Testis (tissue), 2 donors: ENCODE data around the gene MRO.
"Not testable (repeated sequence)": the region's sequence is repeated elsewhere in the genome, so short reads cannot be mapped to it uniquely, and the experiment has no call there.

Experiments used
- POLR2A ChIP-seq: fragments of 450-650 bp; IDR thresholded peaks from one replicate; pipeline ENCODE4 v1.6.1; 2017; ENCODE audit warnings: antibody characterized with exemption, mild to moderate bottlenecking, moderate library complexity
- TF ChIP-seq, protein P1 (sequence below), 3 experiments: fragments of 450-650 bp in 2 of 3; fragments of 200-600 bp in 1 of 3; sonication (generic) in 1 of 3; IDR thresholded peaks; one replicate each; pipeline ENCODE4 v1.5.1; 2016 to 2019; ENCODE audit warnings: antibody characterized with exemption in 3 of 3, mild to moderate bottlenecking in 2 of 3, moderate library complexity in 1 of 3

DNA sequence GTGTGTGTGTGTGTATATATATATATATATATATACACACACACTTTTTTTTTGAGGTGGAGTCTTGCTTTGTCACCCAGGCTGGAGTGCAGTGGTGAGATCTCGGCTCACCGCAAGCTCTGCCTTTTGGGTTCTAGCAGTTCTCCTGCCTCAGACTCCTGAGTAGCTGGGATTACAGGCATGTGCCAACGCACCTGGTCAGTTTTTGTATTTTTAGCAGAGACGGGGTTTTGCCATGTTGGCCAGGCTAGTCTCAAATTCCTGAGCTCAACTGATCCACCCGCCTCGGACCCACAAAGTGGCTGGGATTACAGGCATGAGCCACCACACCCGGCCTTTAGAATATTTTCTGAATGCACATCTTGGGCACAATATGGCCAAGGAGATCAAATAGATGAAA lies 13.7 kb upstream of the MRO start:
- TF ChIP-seq, protein P1, sequence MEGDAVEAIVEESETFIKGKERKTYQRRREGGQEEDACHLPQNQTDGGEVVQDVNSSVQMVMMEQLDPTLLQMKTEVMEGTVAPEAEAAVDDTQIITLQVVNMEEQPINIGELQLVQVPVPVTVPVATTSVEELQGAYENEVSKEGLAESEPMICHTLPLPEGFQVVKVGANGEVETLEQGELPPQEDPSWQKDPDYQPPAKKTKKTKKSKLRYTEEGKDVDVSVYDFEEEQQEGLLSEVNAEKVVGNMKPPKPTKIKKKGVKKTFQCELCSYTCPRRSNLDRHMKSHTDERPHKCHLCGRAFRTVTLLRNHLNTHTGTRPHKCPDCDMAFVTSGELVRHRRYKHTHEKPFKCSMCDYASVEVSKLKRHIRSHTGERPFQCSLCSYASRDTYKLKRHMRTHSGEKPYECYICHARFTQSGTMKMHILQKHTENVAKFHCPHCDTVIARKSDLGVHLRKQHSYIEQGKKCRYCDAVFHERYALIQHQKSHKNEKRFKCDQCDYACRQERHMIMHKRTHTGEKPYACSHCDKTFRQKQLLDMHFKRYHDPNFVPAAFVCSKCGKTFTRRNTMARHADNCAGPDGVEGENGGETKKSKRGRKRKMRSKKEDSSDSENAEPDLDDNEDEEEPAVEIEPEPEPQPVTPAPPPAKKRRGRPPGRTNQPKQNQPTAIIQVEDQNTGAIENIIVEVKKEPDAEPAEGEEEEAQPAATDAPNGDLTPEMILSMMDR (IDR thresholded peaks at IDR 0.05): not testable (repeated sequence)
- TF ChIP-seq POLR2A: not testable (repeated sequence)
